Loucy (cell line): ENCODE data around the gene ZNF236.

Experiments
- CTCF ChIP-seq: fragments of 200-600 bp; sonication (generic); conservative IDR thresholded peaks from 2 replicates; pipeline ENCODE4 v1.5.1; 2014; ENCODE audit warnings: mild to moderate bottlenecking, antibody characterized with exemption, low read length
- EZH2phosphoT487 ChIP-seq: fragments of 200-600 bp; IDR thresholded peaks from 2 replicates; pipeline ENCODE4 v1.6.1; 2018; ENCODE audit warnings: antibody characterized with exemption, mild to moderate bottlenecking, moderate library complexity, borderline replicate concordance

GRCh38 chr18:76962851-76963250 lies 140.5 kb downstream of the ZNF236 start:
- TF ChIP-seq CTCF, result no peak
- TF ChIP-seq EZH2phosphoT487, result no peak
